ENCODE measurements around the gene NFATC4. TPM values are rescaled to one million over a fixed set of nuclear protein-coding genes. Genes with fewer than 3 reads are reported as not detected.

NFATC4 gene
- polyA plus RNA-seq, 1 experiment: 151 TPM

DNA sequence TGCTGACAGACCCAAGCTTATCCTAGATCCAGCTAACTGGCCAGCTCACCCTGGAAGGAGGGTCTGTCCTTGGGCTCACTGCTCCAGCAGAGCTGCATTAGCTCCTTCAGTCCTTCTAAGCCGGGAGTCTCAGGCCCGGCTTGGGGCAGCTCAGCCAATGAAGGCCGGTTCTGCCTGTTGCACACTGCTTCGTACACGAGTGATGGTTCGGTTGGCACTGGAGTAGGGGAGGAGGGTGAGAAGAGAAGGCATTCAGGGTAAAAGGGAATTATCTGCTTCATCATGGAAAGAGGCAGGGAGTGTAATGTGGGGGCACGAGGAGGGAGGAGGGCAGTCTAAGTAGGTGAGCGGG is 30.2 kb upstream of the NFATC4 start:
- CTCF ChIA-PET: interaction anchor here (1.2 to 16.8 kb wide), 6 partner anchors 9 to 95 kb away, joined by 4 to 491 read pairs (median 10); partner anchors contain the start of genes CBLN3, CIDEB and KHNYN
- no peak for DNase-seq (ENCODE audit: low read depth)
- POLR2A ChIA-PET: no interaction called here
- TF ChIP-seq, protein P1, sequence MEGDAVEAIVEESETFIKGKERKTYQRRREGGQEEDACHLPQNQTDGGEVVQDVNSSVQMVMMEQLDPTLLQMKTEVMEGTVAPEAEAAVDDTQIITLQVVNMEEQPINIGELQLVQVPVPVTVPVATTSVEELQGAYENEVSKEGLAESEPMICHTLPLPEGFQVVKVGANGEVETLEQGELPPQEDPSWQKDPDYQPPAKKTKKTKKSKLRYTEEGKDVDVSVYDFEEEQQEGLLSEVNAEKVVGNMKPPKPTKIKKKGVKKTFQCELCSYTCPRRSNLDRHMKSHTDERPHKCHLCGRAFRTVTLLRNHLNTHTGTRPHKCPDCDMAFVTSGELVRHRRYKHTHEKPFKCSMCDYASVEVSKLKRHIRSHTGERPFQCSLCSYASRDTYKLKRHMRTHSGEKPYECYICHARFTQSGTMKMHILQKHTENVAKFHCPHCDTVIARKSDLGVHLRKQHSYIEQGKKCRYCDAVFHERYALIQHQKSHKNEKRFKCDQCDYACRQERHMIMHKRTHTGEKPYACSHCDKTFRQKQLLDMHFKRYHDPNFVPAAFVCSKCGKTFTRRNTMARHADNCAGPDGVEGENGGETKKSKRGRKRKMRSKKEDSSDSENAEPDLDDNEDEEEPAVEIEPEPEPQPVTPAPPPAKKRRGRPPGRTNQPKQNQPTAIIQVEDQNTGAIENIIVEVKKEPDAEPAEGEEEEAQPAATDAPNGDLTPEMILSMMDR (IDR thresholded peaks at IDR 0.05; ENCODE audit: insufficient read depth, low read depth, low read length): no peak
- Histone ChIP-seq H3K27me3 (ENCODE audit: control insufficient read depth, insufficient read depth, low read length) (peaks cover 5% of the 10 kb centered on the region), H3K36me3 (ENCODE audit: control insufficient read depth, insufficient read depth, low read length) (no peaks in the 10 kb centered on the region), H3K4me3 (ENCODE audit: low read depth, low read length) (no peak overlapping the region)

- no peak overlapping the region; the same call in 1 of the 2 replicates for H3K4me3 ChIP-seq (ENCODE audit: low read depth, low read length)
- DNase-seq (ENCODE audit: low read depth): no peak
- H3K36me3 ChIP-seq (ENCODE audit: control insufficient read depth, insufficient read depth, low read length): no peaks in the 10 kb centered on the region
- ChIA-PET POLR2A (no interaction called here), CTCF (interaction anchor here (1.4 to 16.8 kb wide), 6 partner anchors 8 to 94 kb away, joined by 5 to 491 read pairs (median 10); partner anchors contain the start of genes CBLN3, CIDEB and KHNYN)
- TF ChIP-seq, protein P1 (IDR thresholded peaks at IDR 0.05; ENCODE audit: insufficient read depth, low read depth, low read length): no peak
- H3K27me3 ChIP-seq (ENCODE audit: control insufficient read depth, insufficient read depth, low read length): peaks cover 5% of the 10 kb centered on the region
These were observed 29.1 kb upstream of the NFATC4 start for GRCh38 chr14:24338843-24339242.

DNA sequence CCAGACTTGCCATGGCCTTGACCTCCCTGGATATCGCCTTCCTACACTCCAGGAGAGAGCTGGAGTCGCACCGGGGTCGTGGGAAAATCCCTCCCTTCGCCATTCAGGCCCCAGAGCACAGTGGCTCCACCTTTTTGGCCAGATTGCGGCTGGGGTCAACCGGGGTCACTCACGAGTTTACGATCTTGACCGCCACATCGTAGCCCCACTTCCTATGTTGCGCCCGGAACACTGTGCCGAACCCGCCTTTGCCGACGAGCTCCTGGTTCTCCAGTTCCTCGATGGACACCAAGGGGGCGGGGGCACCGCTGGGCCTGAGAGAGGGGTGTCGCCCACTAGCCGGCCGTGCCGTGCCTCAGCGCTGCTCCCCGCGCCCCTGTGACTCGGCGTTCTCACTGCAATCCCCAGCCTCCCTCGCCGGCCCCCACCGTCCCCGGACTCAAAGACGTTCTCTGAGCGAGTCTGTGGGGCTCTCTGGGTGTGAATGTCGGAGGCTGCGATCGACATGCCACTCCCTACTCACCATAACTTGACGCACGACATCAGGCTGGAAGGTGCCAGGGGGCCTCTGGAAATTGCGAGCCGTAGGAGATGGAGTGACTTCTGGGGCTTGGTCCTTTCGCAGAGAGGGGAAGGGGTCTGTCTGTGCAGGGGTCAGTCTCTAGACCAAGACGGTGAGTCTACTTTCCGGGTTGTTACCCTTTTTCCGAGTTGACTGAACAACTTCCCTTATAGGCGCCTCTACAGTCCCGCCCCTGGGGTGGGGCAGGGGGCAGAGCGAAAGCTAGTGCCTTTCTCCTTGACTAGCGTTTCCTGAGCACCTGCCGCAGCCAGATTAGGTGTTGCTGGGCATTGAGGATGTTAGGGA is 28.5 kb upstream of the NFATC4 start, which contains the start of gene RIPK3:
Gene RIPK3 (minus strand): TSS at position 708 of the 868 bp plus-strand sequence. CDS start 165 bp downstream, at position 543.
- no peak for DNase-seq (ENCODE audit: low read depth)
- H3K4me3 ChIP-seq (ENCODE audit: low read depth, low read length): peak within 1 kb of the TSS; percentile 41
- ChIA-PET CTCF (interaction anchor here (1.1 to 16.8 kb wide), 8 partner anchors 11 to 93 kb away, joined by 3 to 491 read pairs (median 10); partner anchors contain the start of genes CBLN3, CIDEB and KHNYN), POLR2A (no interaction called here)
- TF ChIP-seq, protein P1 (IDR thresholded peaks at IDR 0.05; ENCODE audit: insufficient read depth, low read depth, low read length): no peak
- H3K36me3 ChIP-seq (ENCODE audit: control insufficient read depth, insufficient read depth, low read length): no peaks in the 10 kb centered on the region
- peaks cover 5% of the 10 kb centered on the region for H3K27me3 ChIP-seq (ENCODE audit: control insufficient read depth, insufficient read depth, low read length)

DNA sequence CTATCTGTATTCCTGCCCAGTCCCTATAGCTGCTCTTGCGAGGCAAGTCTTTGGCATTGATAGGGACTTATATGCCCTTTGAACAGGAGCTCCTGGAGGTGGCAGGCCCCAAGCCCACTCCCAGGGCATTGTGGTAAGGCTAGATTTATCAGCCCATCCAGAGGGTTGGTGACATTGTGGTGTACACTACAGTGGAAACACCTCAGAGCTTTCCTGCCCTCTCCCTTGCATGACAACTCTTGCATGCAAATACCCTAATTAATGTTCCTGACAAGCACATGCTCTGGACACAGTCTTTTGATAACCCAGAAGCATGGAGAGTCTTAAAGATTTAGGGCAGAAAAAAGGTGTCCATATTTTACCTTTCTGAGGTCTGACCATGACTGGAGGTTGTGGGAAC is 27.4 kb upstream of the NFATC4 start:
- H3K27me3 ChIP-seq (ENCODE audit: control insufficient read depth, insufficient read depth, low read length): peaks cover 5% of the 10 kb centered on the region
- no peak for DNase-seq (ENCODE audit: low read depth)
- TF ChIP-seq, protein P1 (IDR thresholded peaks at IDR 0.05; ENCODE audit: insufficient read depth, low read depth, low read length): no peak
- ChIA-PET CTCF (interaction anchor here (0.6 to 16.8 kb wide), 6 partner anchors 8 to 163 kb away, joined by 3 to 491 read pairs (median 12); partner anchors contain the start of genes CBLN3 and KHNYN), POLR2A (no interaction called here)
- H3K4me3 ChIP-seq (ENCODE audit: low read depth, low read length): no peak overlapping the region
- no peaks in the 10 kb centered on the region for H3K36me3 ChIP-seq (ENCODE audit: control insufficient read depth, insufficient read depth, low read length)

- ChIA-PET POLR2A (no interaction called here), CTCF (interaction anchor here (0.7 to 16.8 kb wide), 4 partner anchors 10 to 90 kb away, joined by 3 to 491 read pairs (median 22); partner anchors contain the start of genes CBLN3 and KHNYN)
- TF ChIP-seq, protein P1 (IDR thresholded peaks at IDR 0.05; ENCODE audit: insufficient read depth, low read depth, low read length): no peak
- Histone ChIP-seq H3K27me3 (ENCODE audit: control insufficient read depth, insufficient read depth, low read length) (peaks cover 5% of the 10 kb centered on the region), H3K36me3 (ENCODE audit: control insufficient read depth, insufficient read depth, low read length) (no peaks in the 10 kb centered on the region), H3K4me3 (ENCODE audit: low read depth, low read length) (no peak overlapping the region)
- no peak for DNase-seq (ENCODE audit: low read depth)
These were observed 25.1 kb upstream of the NFATC4 start for GRCh38 chr14:24342889-24343288.

Measured in BJ (cell line).